Activated CD8-positive, alpha-beta memory T cell treated with anti-CD3 and anti-CD28 coated beads for 48 hours (primary cell): ENCODE results near the gene FAAP100.
"Not testable (repeated sequence)": the region's sequence is repeated elsewhere in the genome, so short reads cannot be mapped to it uniquely, and the experiment has no call there.

Source experiments
- DNase-seq, 3 experiments: peaks; one replicate each; pipeline ENCODE4 v3.0.0-alpha.2; 2020; ENCODE audit warnings: low read depth in 2 of 3, low spot score in 2 of 3

The FAAP100 gene

GRCh38 chr17:81552244-81553017, at the start of gene FAAP100:
FAAP100 (minus strand) TSS chr17:81552353; CDS start chr17:81552330, 23 bp downstream.
- peak; percentile 75 to 82 (median 78) for DNase-seq

DNA sequence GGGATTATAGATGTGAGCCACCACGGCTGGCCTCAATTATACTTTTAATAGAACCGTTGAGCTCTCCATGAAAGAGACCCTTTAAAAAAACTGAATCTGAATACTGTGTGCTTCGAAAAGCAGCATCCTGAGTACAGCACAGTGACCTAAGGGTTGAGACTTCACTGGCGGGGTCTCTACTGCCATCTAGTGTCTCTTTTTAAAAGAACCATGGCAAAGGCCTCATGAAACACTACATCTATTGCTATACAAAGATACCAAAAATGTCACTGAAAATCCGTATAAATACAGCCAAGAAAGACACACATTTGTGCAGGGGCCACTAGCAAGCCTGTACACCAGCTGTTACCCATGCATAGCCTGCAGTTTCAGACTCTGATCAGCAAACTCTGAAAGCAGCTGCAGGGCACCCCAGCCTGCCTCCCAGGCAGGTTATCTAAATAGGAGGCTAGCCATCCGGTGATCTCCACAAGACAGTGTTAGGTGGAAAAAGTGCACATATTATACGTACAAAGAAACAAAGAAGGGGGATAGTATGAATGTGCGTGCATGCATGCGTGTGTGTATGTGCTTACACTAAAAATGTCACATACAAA, 49.5 kb upstream of the FAAP100 start:
- no peak for DNase-seq

DNA sequence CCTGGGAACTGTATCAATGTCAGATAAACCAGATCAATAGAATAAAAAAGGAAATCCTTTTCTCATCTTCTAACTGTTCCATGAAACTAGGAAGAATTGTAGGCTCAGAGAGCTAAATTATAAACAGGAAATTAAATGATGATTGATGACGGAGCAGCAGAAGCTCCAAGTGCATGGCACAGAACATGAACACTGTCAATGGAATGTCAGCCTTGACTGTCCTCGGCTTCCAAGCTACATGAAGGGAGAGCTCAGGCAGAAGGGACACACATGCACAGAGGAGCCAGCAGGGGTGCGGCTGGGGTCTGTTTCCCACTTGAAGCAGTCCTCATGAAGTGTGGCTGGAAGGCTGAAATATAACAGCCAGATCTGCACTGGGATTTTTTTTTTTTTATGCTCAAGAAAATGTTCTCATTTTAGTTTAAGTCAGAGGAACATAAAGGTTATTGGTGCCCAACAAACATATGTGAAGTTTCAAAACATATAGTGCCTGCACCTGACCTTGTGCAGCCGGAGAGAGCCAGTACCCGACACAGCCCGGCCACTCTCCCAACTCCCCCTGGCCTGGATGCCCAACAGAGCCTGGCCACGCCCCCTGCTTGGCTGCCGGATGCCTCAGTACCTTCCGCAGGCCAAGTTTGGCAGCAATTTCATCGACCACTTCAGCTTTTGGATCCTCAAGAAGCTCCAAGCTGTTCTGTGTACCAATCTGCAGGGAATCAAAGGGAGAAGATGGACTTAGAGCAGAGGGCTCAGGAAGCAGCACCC, 47.8 kb upstream of the FAAP100 start:
- no peak for DNase-seq

- DNase-seq = no peak
Observed at GRCh38 chr17:81593105-81593871, 41.1 kb upstream of the FAAP100 start.

DNA sequence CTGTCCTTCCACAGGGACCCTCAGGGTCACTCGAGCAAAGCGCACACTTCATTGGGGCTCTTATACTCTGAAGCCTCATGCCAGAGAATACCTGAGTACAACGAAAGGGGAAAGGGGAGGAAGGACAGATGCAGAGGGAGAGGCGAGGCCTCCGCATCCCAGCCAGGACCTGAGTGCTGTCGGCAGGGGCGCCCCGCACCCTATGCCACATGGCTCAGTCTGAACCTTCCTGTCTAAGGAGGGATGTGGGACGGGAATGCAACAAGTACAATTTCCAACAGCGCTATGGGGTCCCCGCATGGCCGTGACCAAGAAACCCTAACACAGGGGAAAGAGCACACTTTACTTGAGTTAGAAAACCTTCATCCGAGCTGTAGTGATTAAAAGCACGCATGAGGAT, 39.8 kb upstream of the FAAP100 start:
- no peak for DNase-seq

- no peak for DNase-seq
Observed at GRCh38 chr17:81590121-81590520, 38.0 kb upstream of the FAAP100 start.

GRCh38 chr17:81589612-81590011, 37.5 kb upstream of the FAAP100 start:
- DNase-seq = no peak

DNA sequence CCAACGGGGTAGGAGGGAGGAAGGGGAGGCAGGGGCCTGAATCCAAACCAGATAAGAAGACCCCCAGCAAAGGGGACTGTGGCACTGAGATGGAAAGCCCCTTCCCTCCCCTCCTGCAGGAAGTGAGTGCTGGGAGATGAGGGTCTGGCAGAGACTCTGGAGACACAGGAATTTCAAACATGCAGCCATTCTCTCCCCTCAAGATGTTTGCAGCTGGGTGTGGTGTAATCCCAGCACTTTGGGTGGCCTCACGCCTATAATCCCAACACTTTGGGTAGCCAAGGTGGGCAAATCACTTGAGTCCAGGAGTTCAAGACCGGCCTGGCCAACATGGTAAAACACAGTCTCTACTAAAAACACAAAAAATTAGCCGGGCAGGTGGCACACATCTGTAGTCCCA, 33.9 kb upstream of the FAAP100 start:
- DNase-seq = no peak

- not testable (repeated sequence) for DNase-seq
Observed at GRCh38 chr17:81584771-81585170, 32.6 kb upstream of the FAAP100 start.

- DNase-seq = no peak
Observed at GRCh38 chr17:81583589-81584342, 31.6 kb upstream of the FAAP100 start.

DNA sequence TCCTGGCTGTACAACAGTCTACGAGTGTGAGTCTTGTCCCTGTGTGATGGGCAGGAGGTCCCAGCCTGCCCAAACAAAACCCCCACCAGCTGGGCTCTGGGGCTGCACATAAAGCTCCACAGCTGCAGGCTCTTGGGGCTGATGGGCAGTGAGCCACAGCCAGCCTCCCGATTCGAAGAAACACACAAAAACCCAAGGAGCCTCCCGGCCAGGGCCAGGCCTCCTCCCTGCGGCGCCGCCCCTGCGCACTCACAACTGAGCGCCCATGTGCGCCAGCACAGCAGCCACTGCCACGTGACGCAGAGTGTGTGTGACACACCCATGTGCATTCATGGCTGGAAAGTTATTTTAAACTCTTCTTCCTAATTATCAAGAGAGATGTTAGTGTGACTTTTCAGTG, 30.6 kb upstream of the FAAP100 start:
- DNase-seq = no peak

- DNase-seq = no peak
Observed at GRCh38 chr17:81582341-81582740, 30.2 kb upstream of the FAAP100 start.

- no peak for DNase-seq
Observed at GRCh38 chr17:81581758-81582157, 29.6 kb upstream of the FAAP100 start.

DNA sequence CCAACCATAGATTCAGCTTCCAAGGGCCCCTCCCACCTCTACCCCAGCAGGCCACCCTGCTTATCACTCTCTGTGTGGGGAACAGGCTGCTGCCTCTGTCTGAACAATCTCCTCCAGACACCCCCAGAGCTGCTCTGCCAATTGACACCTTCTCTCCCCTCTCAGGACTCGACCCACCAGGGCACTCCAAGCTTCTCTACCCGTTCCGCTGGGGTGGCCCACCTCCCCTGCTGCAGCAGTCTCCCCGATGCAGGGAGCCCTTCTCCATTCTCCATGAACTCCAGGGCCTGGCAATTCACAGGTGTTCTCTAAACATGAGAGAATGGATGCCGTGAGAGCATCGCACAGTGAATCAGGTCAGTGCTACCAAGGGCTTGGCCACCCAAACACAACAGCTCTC, 28.3 kb upstream of the FAAP100 start:
- no peak for DNase-seq

DNA sequence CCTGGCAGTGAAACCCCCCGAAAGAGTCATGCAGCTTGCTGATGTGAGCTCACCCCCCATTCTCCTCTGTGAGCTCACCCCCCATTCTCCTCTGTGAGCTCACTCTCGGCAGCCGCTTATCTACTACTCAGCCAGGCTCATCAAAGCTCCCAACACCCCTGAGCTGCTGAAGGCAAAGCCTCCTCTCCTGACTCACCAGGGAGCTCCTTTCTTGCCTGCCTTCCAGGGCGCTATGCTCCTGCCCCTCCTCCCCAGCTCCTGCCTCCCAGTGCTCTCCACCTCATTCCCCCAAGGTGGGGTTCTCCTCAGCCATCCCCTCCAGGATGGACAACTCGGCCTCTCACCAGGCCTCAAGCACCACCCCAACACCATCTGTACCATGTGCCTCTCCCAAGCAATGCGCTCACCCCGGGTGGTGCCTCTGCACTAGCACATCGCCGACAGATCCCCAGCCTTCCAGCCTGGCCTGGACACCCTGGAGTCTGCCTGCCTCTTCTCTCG, 27.7 kb upstream of the FAAP100 start:
- DNase-seq = no peak

DNA sequence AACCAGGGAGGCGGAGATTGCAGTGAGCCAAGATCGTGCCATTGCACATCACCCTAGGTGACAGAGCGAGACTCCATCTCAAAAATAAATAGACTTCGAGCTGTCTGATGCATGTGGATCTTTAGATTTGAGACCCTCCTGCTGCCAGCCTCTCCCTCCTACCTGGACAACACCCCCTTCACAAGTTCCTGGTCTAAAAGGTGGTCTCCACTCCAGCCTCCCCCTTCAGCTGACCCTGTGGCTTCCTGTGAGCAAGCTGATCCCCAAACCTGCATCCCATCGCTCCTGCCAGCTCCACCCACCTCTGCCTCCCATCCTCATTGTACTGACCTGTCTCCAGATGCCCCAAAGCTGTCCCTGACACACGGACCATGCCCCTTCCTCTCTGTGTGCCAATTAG, 27.1 kb upstream of the FAAP100 start:
- no peak for DNase-seq

DNA sequence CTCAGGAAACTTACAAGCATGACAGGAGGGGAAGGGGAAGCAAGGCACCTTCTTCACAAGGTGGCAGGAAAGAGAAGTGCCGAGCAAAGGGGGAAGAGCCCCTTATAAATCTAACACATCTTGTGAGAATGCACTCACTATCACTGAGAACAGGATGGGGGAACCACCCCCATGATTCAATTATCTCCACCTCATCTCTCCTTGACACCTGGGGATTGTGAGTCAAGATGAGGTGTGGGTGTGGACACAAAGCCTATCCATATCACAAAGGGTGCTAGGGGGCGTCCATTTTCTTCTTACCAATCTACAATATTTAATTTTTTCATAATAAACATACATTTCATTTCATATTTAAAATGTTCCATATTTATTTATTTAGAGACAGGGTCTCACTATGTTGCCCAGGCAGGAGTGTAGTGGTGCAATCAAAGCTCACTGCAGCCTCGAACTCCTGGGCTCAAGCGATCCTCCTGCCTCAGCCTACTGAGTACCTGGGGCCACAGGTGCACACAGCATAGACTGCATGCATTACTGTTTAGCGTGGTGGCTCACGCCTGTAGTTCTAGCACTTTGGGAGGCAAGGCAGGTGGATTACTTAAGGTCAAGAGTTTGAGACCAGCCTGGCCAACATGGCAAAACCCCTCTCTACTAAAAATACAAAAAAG, 26.5 kb upstream of the FAAP100 start:
- no peak for DNase-seq

- DNase-seq = no peak
Observed at GRCh38 chr17:81578038-81578441, 25.9 kb upstream of the FAAP100 start.

- DNase-seq = no peak
Observed at GRCh38 chr17:81577278-81578000, 25.3 kb upstream of the FAAP100 start.
